Measurements from ENCODE around the gene ENOX1. TPM values are rescaled to one million over a fixed set of nuclear protein-coding genes. Genes with fewer than 3 reads are reported as not detected.

ENOX1 gene
- total RNA-seq, 1 donor from 2014 or later = 3.0 TPM

- Mint-ChIP-seq H3K27me3 (ENCODE audit: low read depth) (no peaks in the 10 kb centered on the region), H3K4me1 (peaks cover 8% of the 10 kb centered on the region), H3K4me3 (no peak overlapping the region), H3K27ac (no peak overlapping the region), H3K36me3 (no peaks in the 10 kb centered on the region), H3K9me3 (no peaks in the 10 kb centered on the region)
- no peak for TF ChIP-seq CTCF (IDR thresholded peaks at IDR 0.05; ENCODE audit: unreplicated experiment)
- DNase-seq (ENCODE audit: low spot score in 2 of 2, unreplicated experiment in 2 of 2) = no peak
Measured at GRCh38 chr13:43246382-43246781, 540.4 kb downstream of the ENOX1 start.

DNA sequence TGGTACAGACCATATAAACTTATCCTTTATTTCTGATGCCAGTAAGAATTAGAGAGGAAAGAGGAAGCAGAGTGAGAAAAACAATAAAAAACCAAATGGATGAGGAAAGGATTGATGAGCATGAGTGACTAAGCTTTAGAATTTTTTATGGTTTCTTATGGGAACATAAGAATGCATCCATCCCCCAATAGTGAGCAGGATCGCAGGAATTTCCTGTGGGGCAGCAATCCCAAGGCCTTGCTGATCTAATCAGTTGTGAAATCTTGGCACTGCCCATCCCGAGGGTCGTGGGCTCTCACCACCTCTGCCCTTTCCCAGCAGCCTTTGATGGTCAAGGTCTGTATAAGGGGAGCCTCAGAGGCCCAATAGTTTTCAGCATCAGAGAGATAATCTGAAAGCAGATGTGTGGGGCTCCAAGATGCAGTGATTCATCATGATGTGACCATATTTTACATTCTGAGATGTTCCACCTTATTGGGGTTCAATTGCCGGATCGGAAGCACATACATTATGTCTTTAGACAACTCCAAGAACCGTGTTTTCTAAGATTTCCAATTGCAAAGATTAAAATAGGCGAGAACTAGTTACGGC is 541.3 kb downstream of the ENOX1 start:
- H3K9me3 Mint-ChIP-seq = no peaks in the 10 kb centered on the region
- no peak overlapping the region for H3K4me3 Mint-ChIP-seq
- no peak for DNase-seq (ENCODE audit: low spot score in 2 of 2, unreplicated experiment in 2 of 2)
- peaks cover 8% of the 10 kb centered on the region for H3K4me1 Mint-ChIP-seq
- no peaks in the 10 kb centered on the region for H3K36me3 Mint-ChIP-seq
- no peaks in the 10 kb centered on the region for H3K27me3 Mint-ChIP-seq (ENCODE audit: low read depth)
- no peak for TF ChIP-seq CTCF (IDR thresholded peaks at IDR 0.05; ENCODE audit: unreplicated experiment)
- H3K27ac Mint-ChIP-seq = no peak overlapping the region

DNA sequence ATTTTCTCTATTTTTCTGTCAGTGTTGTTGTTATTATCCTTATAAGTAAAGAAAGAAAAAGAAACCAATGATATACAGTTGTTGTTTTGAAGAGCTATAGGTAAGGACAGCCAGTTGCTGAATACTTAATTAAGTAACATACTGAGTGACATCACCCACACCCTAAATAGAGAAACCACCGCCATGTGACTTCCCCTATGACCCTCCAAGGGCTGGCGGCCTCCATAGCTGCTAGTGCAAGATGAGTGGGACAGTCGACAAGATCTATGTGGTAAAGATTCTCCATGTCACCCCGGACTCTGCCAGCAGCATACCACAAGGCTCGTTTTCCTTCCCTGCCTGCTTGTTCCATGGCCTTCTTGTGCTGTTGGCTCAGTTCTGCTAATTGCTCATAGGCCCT is 542.3 kb downstream of the ENOX1 start:
- no peak overlapping the region for H3K4me3 Mint-ChIP-seq
- no peak for DNase-seq (ENCODE audit: low spot score in 2 of 2, unreplicated experiment in 2 of 2)
- H3K27me3 Mint-ChIP-seq (ENCODE audit: low read depth) = no peaks in the 10 kb centered on the region
- peaks cover 10% of the 10 kb centered on the region for H3K4me1 Mint-ChIP-seq
- no peaks in the 10 kb centered on the region for H3K9me3 Mint-ChIP-seq
- no peak for TF ChIP-seq CTCF (IDR thresholded peaks at IDR 0.05; ENCODE audit: unreplicated experiment)
- no peak overlapping the region for H3K27ac Mint-ChIP-seq
- H3K36me3 Mint-ChIP-seq = no peaks in the 10 kb centered on the region

DNA sequence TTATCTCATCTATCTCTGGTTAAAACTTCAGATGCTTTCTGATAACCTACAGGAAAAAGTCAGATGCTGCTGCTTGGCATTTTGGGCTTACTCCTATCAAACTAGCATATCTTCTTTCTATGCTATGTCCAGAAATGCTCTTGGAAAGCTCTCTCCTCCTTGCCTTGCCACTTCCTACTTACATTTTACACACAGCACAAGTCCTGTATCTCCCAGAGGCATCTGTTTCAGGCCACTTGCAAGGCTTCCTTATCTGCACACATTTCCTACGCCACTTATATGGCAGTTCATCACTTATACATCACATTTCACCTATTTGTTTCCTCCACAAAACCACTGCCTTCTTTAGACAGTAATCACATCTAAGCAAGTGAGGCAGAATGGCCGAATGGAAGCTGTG is 543.1 kb downstream of the ENOX1 start:
- Mint-ChIP-seq H3K27me3 (ENCODE audit: low read depth) (no peaks in the 10 kb centered on the region), H3K36me3 (no peaks in the 10 kb centered on the region), H3K4me3 (no peak overlapping the region), H3K27ac (no peak overlapping the region), H3K4me1 (peaks cover 6% of the 10 kb centered on the region), H3K9me3 (no peaks in the 10 kb centered on the region)
- no peak for TF ChIP-seq CTCF (IDR thresholded peaks at IDR 0.05; ENCODE audit: unreplicated experiment)
- DNase-seq (ENCODE audit: low spot score in 2 of 2, unreplicated experiment in 2 of 2) = no peak

- no peak for TF ChIP-seq CTCF (IDR thresholded peaks at IDR 0.05; ENCODE audit: unreplicated experiment)
- DNase-seq (ENCODE audit: low spot score in 2 of 2, unreplicated experiment in 2 of 2) = no peak
- H3K27me3 Mint-ChIP-seq (ENCODE audit: low read depth) = no peaks in the 10 kb centered on the region
- peaks cover 6% of the 10 kb centered on the region for H3K4me1 Mint-ChIP-seq
- no peak overlapping the region for H3K27ac Mint-ChIP-seq
- no peaks in the 10 kb centered on the region for H3K36me3 Mint-ChIP-seq
- no peaks in the 10 kb centered on the region for H3K9me3 Mint-ChIP-seq
- no peak overlapping the region for H3K4me3 Mint-ChIP-seq
Measured at GRCh38 chr13:43242040-43242439, 544.7 kb downstream of the ENOX1 start.

- Mint-ChIP-seq H3K9me3 (no peaks in the 10 kb centered on the region), H3K27ac (no peak overlapping the region), H3K27me3 (ENCODE audit: low read depth) (no peaks in the 10 kb centered on the region), H3K4me1 (peaks cover 6% of the 10 kb centered on the region), H3K36me3 (no peaks in the 10 kb centered on the region), H3K4me3 (no peak overlapping the region)
- no peak for TF ChIP-seq CTCF (IDR thresholded peaks at IDR 0.05; ENCODE audit: unreplicated experiment)
- no peak for DNase-seq (ENCODE audit: low spot score in 2 of 2, unreplicated experiment in 2 of 2)
Measured at GRCh38 chr13:43240278-43240677, 546.5 kb downstream of the ENOX1 start.

Data from mesothelial cell of epicardium (in vitro differentiated cells).